HL-60 (cell line): ENCODE results near the gene TUT4.

Experiments
- DNase-seq, 2 experiments: peaks; one replicate each; pipeline ENCODE4 v3.0.0-alpha.2; 2010 to 2020; ENCODE audit warnings: low read depth in 1 of 2, low spot score in 1 of 2
- H3K27ac ChIP-seq: fragments of 250-450 bp; sonication (Bioruptor Pico); replicated peaks from 2 replicates; pipeline ENCODE4 v1.5.1; 2020; ENCODE audit warnings: mild to moderate bottlenecking, moderate library complexity
- H3K27me3 ChIP-seq: fragments of 250-450 bp; sonication (Bioruptor Pico); 2 replicates; pipeline ENCODE4 v1.5.1; 2021; ENCODE audit warnings: mild to moderate bottlenecking, moderate library complexity; ENCODE audit not compliant: insufficient read depth, poor library complexity, severe bottlenecking
- H3K4me3 ChIP-seq: replicated peaks from 2 replicates; pipeline ENCODE4 v1.5.1; 2011; ENCODE audit warnings: mild to moderate bottlenecking, control low read depth, low read length; ENCODE audit not compliant: insufficient read depth
- GABPA ChIP-seq: IDR thresholded peaks from 2 replicates; pipeline ENCODE4 v1.6.1; 2012; ENCODE audit warnings: low read depth
- POLR2AphosphoS5 ChIP-seq: IDR thresholded peaks from 2 replicates; pipeline ENCODE4 v1.6.1; 2012; ENCODE audit warnings: low read depth
- SPI1 ChIP-seq: IDR thresholded peaks from 2 replicates; pipeline ENCODE4 v1.6.1; 2012; ENCODE audit warnings: low read depth, mild to moderate bottlenecking, borderline replicate concordance
- TF ChIP-seq, protein P1 (sequence below): IDR thresholded peaks from 2 replicates; pipeline ENCODE4 v1.6.1; 2012; ENCODE audit warnings: low read depth; ENCODE audit not compliant: insufficient replicate concordance
- TF ChIP-seq, protein P2 (sequence below): IDR thresholded peaks from one replicate; pipeline ENCODE4 v1.5.1; 2011; ENCODE audit warnings: low read length, control low read depth, inconsistent platforms; ENCODE audit not compliant: insufficient read depth

The TUT4 gene

DNA sequence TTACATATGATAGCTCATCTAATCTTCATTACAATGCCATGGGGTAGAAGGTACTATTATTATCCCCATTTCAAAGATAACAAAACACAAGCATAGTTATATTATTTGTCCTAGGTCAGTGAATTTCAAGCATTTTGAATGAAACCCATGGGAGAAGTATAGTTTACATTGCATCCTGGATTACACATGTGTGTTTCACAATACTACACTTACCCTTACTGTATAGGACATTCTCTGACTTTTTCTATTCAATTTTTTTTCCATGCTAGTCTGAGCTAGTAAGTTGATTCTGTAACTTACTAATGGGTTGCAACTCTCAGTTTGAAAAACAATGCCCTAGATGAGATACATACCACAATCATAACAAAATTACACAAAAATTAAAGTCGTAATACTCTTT lies 40.6 kb upstream of the TUT4 start:
- Histone ChIP-seq H3K4me3 (no peak overlapping the region), H3K27ac (no peak overlapping the region), H3K27me3 (no peaks in the 10 kb centered on the region)
- TF ChIP-seq, protein P1, sequence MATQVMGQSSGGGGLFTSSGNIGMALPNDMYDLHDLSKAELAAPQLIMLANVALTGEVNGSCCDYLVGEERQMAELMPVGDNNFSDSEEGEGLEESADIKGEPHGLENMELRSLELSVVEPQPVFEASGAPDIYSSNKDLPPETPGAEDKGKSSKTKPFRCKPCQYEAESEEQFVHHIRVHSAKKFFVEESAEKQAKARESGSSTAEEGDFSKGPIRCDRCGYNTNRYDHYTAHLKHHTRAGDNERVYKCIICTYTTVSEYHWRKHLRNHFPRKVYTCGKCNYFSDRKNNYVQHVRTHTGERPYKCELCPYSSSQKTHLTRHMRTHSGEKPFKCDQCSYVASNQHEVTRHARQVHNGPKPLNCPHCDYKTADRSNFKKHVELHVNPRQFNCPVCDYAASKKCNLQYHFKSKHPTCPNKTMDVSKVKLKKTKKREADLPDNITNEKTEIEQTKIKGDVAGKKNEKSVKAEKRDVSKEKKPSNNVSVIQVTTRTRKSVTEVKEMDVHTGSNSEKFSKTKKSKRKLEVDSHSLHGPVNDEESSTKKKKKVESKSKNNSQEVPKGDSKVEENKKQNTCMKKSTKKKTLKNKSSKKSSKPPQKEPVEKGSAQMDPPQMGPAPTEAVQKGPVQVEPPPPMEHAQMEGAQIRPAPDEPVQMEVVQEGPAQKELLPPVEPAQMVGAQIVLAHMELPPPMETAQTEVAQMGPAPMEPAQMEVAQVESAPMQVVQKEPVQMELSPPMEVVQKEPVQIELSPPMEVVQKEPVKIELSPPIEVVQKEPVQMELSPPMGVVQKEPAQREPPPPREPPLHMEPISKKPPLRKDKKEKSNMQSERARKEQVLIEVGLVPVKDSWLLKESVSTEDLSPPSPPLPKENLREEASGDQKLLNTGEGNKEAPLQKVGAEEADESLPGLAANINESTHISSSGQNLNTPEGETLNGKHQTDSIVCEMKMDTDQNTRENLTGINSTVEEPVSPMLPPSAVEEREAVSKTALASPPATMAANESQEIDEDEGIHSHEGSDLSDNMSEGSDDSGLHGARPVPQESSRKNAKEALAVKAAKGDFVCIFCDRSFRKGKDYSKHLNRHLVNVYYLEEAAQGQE: no peak
- TF ChIP-seq, protein P2, sequence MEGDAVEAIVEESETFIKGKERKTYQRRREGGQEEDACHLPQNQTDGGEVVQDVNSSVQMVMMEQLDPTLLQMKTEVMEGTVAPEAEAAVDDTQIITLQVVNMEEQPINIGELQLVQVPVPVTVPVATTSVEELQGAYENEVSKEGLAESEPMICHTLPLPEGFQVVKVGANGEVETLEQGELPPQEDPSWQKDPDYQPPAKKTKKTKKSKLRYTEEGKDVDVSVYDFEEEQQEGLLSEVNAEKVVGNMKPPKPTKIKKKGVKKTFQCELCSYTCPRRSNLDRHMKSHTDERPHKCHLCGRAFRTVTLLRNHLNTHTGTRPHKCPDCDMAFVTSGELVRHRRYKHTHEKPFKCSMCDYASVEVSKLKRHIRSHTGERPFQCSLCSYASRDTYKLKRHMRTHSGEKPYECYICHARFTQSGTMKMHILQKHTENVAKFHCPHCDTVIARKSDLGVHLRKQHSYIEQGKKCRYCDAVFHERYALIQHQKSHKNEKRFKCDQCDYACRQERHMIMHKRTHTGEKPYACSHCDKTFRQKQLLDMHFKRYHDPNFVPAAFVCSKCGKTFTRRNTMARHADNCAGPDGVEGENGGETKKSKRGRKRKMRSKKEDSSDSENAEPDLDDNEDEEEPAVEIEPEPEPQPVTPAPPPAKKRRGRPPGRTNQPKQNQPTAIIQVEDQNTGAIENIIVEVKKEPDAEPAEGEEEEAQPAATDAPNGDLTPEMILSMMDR: no peak
- TF ChIP-seq GABPA (no peak), SPI1 (no peak), POLR2AphosphoS5 (no peak)
- DNase-seq: no peak

DNA sequence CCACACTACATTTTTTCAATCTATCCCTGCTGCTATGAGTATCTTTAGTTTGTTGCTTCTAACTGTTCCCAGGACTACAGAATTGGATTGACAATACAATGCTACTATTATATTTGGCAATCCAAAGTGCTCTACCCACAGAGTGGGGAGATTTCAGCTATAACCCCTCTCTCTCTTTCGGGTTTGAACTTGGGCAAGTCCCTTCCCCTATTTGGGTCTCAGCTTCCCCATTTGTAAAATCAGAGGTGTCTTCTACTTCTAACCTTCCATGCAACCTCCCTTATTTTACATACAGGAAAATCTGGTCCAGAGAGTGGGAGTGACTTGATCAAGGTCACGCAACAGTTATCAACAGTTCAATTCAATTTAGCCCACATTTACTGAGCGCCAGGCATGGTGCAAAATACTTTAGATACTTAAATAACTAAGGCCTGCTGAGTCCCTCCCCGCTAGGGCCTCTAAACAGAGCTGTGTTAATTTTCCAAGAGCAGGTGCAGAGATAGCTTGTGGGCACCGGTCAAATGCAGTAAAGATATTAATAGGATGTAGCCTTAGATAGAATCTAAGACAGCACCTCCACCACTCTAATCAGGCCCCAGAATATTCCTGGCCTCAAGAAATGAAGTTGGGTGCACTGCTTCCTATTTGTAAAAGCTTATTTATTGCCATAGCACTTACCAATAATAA lies 39.9 kb upstream of the TUT4 start:
- Histone ChIP-seq H3K27me3 (no peaks in the 10 kb centered on the region), H3K27ac (peak overlapping the region; percentile 34), H3K4me3 (no peak overlapping the region)
- DNase-seq: peak in 1 of 2 experiments; percentile 58
- TF ChIP-seq, protein P2: no peak
- TF ChIP-seq SPI1: peak; percentile 60; the same call in 1 of the 2 replicates

DNA sequence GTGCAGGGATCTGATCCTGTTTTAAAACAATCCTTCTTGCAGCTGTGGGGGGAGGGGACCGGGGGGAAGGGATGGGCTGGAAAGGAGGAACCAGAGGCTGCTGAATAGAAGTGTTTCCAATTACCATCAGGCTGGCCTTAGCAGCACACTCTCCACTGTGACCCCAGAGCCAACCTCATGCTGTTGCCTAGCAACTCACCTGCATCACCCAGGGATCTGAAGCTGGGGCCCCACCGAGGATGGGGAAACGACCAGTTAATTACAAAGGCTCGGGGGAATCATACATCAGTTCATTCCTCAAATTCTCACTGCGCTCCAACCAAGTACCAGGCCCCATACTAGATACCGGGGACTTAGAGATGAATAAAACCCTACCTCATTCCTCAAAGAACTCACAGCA lies 37.4 kb upstream of the TUT4 start:
- DNase-seq: no peak
- H3K4me3 ChIP-seq: no peak overlapping the region
- no peaks in the 10 kb centered on the region for H3K27me3 ChIP-seq
- H3K27ac ChIP-seq: no peak overlapping the region
- TF ChIP-seq GABPA (no peak), SPI1 (no peak), POLR2AphosphoS5 (no peak)
- TF ChIP-seq, protein P1: no peak
- TF ChIP-seq, protein P2: no peak

DNA sequence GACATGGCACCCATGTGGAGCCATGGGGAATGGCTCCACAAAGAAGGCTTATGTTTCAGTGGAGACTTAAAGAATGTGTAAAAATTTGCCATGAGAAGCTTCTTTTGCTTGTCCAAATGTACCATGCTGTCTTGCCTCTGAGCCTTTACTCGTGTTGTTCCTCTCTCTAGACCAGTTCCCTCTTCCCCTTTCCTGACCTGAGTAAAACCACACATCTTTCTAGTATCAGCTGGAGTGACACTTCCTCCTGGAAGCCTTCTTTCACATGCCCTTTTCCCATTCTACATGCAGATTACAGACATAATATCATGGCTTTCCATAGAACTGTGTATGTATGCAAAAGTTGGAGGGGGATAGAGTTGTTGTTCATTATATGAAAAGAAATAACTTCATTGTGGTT lies 35.6 kb upstream of the TUT4 start:
- Histone ChIP-seq H3K27me3 (no peaks in the 10 kb centered on the region), H3K27ac (peak overlapping the region; percentile 21; the same call in 1 of the 2 replicates), H3K4me3 (no peak overlapping the region)
- peak; percentile 43 to 70 for DNase-seq
- TF ChIP-seq SPI1: peak; percentile 99
- no peak for TF ChIP-seq GABPA
- TF ChIP-seq, protein P2: no peak
- TF ChIP-seq POLR2AphosphoS5: peak; percentile 50; the same call in 1 of the 2 replicates
- TF ChIP-seq, protein P1: no peak
